Esophagus squamous epithelium (tissue), 4 donors: Measurements from ENCODE around the gene EDAR.

ENCODE experiments used
- POLR2A ChIP-seq, 4 donors: fragments of 450-650 bp; IDR thresholded peaks; one replicate each; pipeline ENCODE4 v1.6.1; 2017; ENCODE audit warnings: antibody characterized with exemption in 4 of 4, mild to moderate bottlenecking in 4 of 4, moderate library complexity in 3 of 4
- TF ChIP-seq, protein P1 (sequence below), 6 experiments: fragments of 450-650 bp in 4 of 6; fragments of 200-600 bp in 2 of 6; sonication (generic) in 2 of 6; IDR thresholded peaks; one replicate each; pipeline ENCODE4 v1.5.1; 2016 to 2019; ENCODE audit warnings: antibody characterized with exemption in 6 of 6, mild to moderate bottlenecking in 4 of 6, moderate library complexity in 4 of 6

DNA sequence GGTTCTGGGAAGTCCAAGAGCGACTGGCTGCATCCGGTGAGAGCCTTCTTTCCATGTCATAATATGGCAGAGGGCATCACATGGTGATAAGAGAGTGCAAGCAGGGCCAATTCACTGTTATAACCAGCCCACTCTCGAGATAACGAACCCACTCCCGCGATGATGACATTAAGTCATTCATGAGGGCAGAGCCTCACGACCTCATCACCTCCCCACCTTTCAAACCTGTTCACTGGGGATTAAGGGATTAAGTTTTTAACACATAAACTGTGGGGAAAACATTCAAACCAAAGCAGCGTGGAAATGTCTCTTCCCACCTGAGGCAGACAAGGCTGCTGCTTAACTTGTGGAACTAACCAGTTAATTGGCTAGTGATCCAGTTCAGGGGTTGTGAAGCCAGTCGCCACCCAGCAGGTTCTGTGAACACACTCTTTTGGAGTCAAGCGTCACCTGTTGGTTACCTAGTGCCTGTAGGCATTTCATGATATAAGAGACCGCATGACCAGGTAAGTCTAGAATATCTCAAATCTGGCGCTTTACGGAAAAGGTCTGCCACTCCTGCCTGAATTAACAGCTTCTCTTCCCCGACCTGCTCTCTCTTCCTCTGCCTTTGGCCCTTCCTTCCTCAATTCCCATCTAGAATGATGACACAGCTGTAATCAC, 54.3 kb downstream of the EDAR start:
- TF ChIP-seq, protein P1, sequence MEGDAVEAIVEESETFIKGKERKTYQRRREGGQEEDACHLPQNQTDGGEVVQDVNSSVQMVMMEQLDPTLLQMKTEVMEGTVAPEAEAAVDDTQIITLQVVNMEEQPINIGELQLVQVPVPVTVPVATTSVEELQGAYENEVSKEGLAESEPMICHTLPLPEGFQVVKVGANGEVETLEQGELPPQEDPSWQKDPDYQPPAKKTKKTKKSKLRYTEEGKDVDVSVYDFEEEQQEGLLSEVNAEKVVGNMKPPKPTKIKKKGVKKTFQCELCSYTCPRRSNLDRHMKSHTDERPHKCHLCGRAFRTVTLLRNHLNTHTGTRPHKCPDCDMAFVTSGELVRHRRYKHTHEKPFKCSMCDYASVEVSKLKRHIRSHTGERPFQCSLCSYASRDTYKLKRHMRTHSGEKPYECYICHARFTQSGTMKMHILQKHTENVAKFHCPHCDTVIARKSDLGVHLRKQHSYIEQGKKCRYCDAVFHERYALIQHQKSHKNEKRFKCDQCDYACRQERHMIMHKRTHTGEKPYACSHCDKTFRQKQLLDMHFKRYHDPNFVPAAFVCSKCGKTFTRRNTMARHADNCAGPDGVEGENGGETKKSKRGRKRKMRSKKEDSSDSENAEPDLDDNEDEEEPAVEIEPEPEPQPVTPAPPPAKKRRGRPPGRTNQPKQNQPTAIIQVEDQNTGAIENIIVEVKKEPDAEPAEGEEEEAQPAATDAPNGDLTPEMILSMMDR (IDR thresholded peaks at IDR 0.05), result no peak
- TF ChIP-seq POLR2A (IDR thresholded peaks at IDR 0.05), result no peak
